Psoas muscle (tissue), 8 donors: ENCODE data around the gene HTR2A. TPM values are rescaled to one million over a fixed set of nuclear protein-coding genes. Genes with fewer than 3 reads are reported as not detected.
A peak's percentile ranks its signal among the peaks of the same experiment; 100 is the strongest.

ENCODE experiments used
- ATAC-seq, 4 donors: fragments of 200-7000 bp; cut with Tn5 transposase; one replicate each; pipeline ENCODE4 v1.9.1; 2020; ENCODE audit warnings: moderate library complexity in 3 of 4, mild to moderate bottlenecking in 2 of 4
- DNase-seq, 2 donors: peaks; one replicate each; pipeline ENCODE4 v3.0.0-alpha.2; 2020
- H3K27ac ChIP-seq: fragments of 200-600 bp; one replicate; pipeline ENCODE4 v1.8.0; 2022
- H3K27me3 ChIP-seq, 3 donors: fragments of 200-600 bp in 1 of 3; one replicate each; pipeline versions ENCODE4 v1.6.1 to v1.8.0; 2013 to 2022; ENCODE audit warnings: low read length in 2 of 3, mild to moderate bottlenecking in 2 of 3, moderate library complexity in 1 of 3; ENCODE audit not compliant: insufficient read depth in 3 of 3
- H3K36me3 ChIP-seq, 2 donors: fragments of 200-600 bp in 1 of 2; one replicate each; pipeline versions ENCODE4 v1.6.1 to v1.8.0; 2013 to 2022; ENCODE audit warnings: low read depth in 1 of 2, mild to moderate bottlenecking in 1 of 2, moderate library complexity in 1 of 2; ENCODE audit not compliant: insufficient read depth in 1 of 2
- H3K4me1 ChIP-seq: fragments of 200-600 bp; one replicate; pipeline ENCODE4 v1.8.0; 2022
- H3K4me3 ChIP-seq: fragments of 200-600 bp; one replicate; pipeline ENCODE4 v1.8.0; 2022; ENCODE audit warnings: mild to moderate bottlenecking
- H3K9me3 ChIP-seq: fragments of 200-600 bp; one replicate; pipeline ENCODE4 v1.8.0; 2022
- CTCF ChIP-seq: fragments of 200-600 bp; IDR thresholded peaks from one replicate; pipeline ENCODE4 v1.8.0; 2022; ENCODE audit warnings: antibody characterized with exemption
- WGBS, 3 donors: extraction: QIAGEN DNeasy Blood & Tissue Kit; methylation state at CpG; one replicate each; pipeline versions ENCODE4 v1.1.6 to v1.1.7; 2013; 5-methylcytosine and 5-hydroxymethylcytosine counted together
- intact Hi-C, 2 donors: fragments of 100-400 bp; cut with DNase I; formaldehyde crosslinking; loops; one replicate each; pipeline versions ENCODE4 v1.11.0 to v1.14.2; 2022
- polyA plus RNA-seq, 3 donors: library from polyadenylated mRNA; stranded (reverse); fragments of 200-250 nt; gene quantifications; one replicate each; pipeline ENCODE4 v1.2.3, GENCODE V29; 2013
- total RNA-seq, 4 donors: library from RNA; stranded (reverse); fragmentation: NEBNext Ultra II Directional in 2 of 4; extraction: Animal tissue kit (Norgen Biotek cat#: 25700) in 2 of 4; gene quantifications; one replicate each; pipeline versions ENCODE4 v1.2.1 to v1.2.4, GENCODE V29; 2021 to 2023
- donor health status: healthy with polysubstance abuse.
- donor health status: DM: no; HTN: no; CAD: no; lungs with moderate emphysema.
- donor health status: Bipolar disorder and iron deficiency.
- donor health status: healthy.
- donor health status: DM: yes; HTN: yes; CAD: no.
- donor health status: DM: no; HTN: no; CAD: no.
- donor health status: DM: no; HTN: no; CAD: no.
- donor health status: DM: yes; HTN: yes; CAD: no.

HTR2A gene
- total and polyA plus RNA-seq, 7 donors, result 0.04 to 0.08 (median 0.04) TPM; not detected in 4

- Histone ChIP-seq H3K27me3 (no peaks in the 10 kb centered on the region), H3K4me3 (peak overlapping the region; percentile 66), H3K27ac (no peak overlapping the region), H3K9me3 (no peaks in the 10 kb centered on the region), H3K4me1 (peaks cover 13% of the 10 kb centered on the region), H3K36me3 (no peaks in the 10 kb centered on the region)
- ATAC-seq, result no peak
- DNase-seq, result no peak
- intact Hi-C loops, result no loop called here
- no peak for TF ChIP-seq CTCF
- WGBS, 3 donors, result 42 to 64% (median 43%) methylated on average over 8 of the region's 8 CpGs
These were observed 1.5 kb downstream of the HTR2A start for GRCh38 chr13:46895381-46895780.

- H3K9me3 ChIP-seq, result no peaks in the 10 kb centered on the region
- ATAC-seq, result no peak
- H3K4me3 ChIP-seq, result peak overlapping the region; percentile 69
- no peak for DNase-seq
- TF ChIP-seq CTCF, result no peak
- no peak overlapping the region for H3K27ac ChIP-seq
- intact Hi-C loops, result no loop called here
- no peaks in the 10 kb centered on the region for H3K36me3 ChIP-seq
- peaks cover 13% of the 10 kb centered on the region for H3K4me1 ChIP-seq
- H3K27me3 ChIP-seq, result no peaks in the 10 kb centered on the region
These were observed 2.3 kb downstream of the HTR2A start for GRCh38 chr13:46894568-46894967.

GRCh38 chr13:46893798-46894560, 2.9 kb downstream of the HTR2A start:
- ATAC-seq (peak; percentile 86 to 96 (median 92)), DNase-seq (peak; percentile 73 to 83)
- peak; percentile 96 for TF ChIP-seq CTCF
- no peaks in the 10 kb centered on the region for H3K27me3 ChIP-seq
- peak overlapping the region; percentile 69 for H3K4me3 ChIP-seq
- peaks cover 13% of the 10 kb centered on the region for H3K4me1 ChIP-seq
- H3K27ac ChIP-seq, result no peak overlapping the region
- H3K9me3 ChIP-seq, result no peaks in the 10 kb centered on the region
- intact Hi-C loops, result no loop called here
- no peaks in the 10 kb centered on the region for H3K36me3 ChIP-seq
- 1% methylated on average over 34 of the region's 34 CpGs for WGBS, 3 donors

- H3K36me3 ChIP-seq, result no peaks in the 10 kb centered on the region
- intact Hi-C loops, result no loop called here
- ATAC-seq (no peak), DNase-seq (no peak)
- H3K9me3 ChIP-seq, result no peaks in the 10 kb centered on the region
- peaks cover 13% of the 10 kb centered on the region for H3K4me1 ChIP-seq
- TF ChIP-seq CTCF, result no peak
- no peaks in the 10 kb centered on the region for H3K27me3 ChIP-seq
- peak overlapping the region; percentile 69 for H3K4me3 ChIP-seq
- WGBS, 3 donors, result 18 to 28% (median 24%) methylated on average over 4 of the region's 4 CpGs
- H3K27ac ChIP-seq, result no peak overlapping the region
These were observed 3.6 kb downstream of the HTR2A start for GRCh38 chr13:46893221-46893740.

- WGBS, 3 donors, result 86 to 94% (median 92%) methylated on average over 4 of the region's 4 CpGs
- DNase-seq, result no peak
- H3K27ac ChIP-seq, result no peak overlapping the region
- H3K9me3 ChIP-seq, result no peaks in the 10 kb centered on the region
- H3K27me3 ChIP-seq, result no peaks in the 10 kb centered on the region
- no peaks in the 10 kb centered on the region for H3K4me1 ChIP-seq
- no peak for ATAC-seq
- no peaks in the 10 kb centered on the region for H3K36me3 ChIP-seq
- TF ChIP-seq CTCF, result no peak
- intact Hi-C loops, result no loop called here
- H3K4me3 ChIP-seq, result no peak overlapping the region
These were observed 11.8 kb downstream of the HTR2A start for GRCh38 chr13:46885018-46885417.
